ENCODE data around the gene ID2. TPM values are rescaled to one million over a fixed set of nuclear protein-coding genes. Genes with fewer than 3 reads are reported as not detected.

The ID2 gene
- total RNA-seq, 1 donor from 2014 or later = 310 TPM

DNA sequence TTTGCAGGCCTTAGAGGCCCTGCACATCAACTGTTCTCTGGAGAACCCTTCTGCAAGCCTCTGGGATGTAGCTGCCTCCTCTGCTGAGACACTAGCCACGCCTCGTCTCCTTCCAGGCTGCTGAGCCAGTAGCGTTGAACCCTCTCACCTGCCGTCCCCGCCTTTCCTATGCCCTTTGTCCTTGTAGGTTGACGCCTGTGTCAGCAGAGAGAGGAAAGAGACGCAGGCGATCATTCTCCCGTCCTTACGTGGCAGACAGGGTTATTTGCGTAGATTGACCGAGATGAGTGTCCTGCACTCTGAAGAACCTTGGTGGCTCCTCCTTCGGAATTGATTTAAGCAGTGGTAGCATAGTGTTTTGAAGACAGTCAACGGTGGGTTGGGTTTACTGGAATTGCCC, 27.8 kb downstream of the ID2 start:
- no peak overlapping the region for H3K27ac Mint-ChIP-seq
- H3K27me3 Mint-ChIP-seq = no peaks in the 10 kb centered on the region
- H3K9me3 Mint-ChIP-seq = peaks cover 16% of the 10 kb centered on the region
- no peaks in the 10 kb centered on the region for H3K36me3 Mint-ChIP-seq
- H3K4me1 Mint-ChIP-seq (ENCODE audit: unreplicated experiment) = peaks cover 21% of the 10 kb centered on the region
- DNase-seq (ENCODE audit: extremely low spot score, unreplicated experiment) = no peak
- no peak overlapping the region for H3K4me3 Mint-ChIP-seq
- TF ChIP-seq, protein P1, sequence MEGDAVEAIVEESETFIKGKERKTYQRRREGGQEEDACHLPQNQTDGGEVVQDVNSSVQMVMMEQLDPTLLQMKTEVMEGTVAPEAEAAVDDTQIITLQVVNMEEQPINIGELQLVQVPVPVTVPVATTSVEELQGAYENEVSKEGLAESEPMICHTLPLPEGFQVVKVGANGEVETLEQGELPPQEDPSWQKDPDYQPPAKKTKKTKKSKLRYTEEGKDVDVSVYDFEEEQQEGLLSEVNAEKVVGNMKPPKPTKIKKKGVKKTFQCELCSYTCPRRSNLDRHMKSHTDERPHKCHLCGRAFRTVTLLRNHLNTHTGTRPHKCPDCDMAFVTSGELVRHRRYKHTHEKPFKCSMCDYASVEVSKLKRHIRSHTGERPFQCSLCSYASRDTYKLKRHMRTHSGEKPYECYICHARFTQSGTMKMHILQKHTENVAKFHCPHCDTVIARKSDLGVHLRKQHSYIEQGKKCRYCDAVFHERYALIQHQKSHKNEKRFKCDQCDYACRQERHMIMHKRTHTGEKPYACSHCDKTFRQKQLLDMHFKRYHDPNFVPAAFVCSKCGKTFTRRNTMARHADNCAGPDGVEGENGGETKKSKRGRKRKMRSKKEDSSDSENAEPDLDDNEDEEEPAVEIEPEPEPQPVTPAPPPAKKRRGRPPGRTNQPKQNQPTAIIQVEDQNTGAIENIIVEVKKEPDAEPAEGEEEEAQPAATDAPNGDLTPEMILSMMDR (conservative IDR thresholded peaks at IDR 0.05) = no peak

DNA sequence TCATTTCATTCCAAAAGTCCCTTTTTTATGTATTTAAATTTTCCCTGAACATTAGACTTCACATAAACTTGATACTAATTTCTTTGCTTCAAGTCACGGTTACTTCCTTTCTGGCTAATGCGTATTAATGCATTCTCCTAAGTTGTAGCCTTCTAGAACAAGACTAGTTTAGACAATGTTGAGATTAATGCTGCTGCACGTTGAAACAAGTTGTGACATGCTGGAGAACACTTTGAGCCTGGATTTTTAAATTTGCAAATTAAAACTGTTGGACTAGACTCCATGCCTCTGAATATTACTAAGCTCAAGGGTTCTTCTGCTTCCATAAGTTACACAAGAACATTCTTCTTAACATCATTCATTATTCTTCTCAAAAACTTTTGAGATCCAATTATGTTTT, 29.1 kb downstream of the ID2 start:
- no peak for DNase-seq (ENCODE audit: extremely low spot score, unreplicated experiment)
- TF ChIP-seq, protein P1 (conservative IDR thresholded peaks at IDR 0.05) = no peak
- Mint-ChIP-seq H3K27ac (no peak overlapping the region), H3K36me3 (no peaks in the 10 kb centered on the region), H3K9me3 (peaks cover 21% of the 10 kb centered on the region), H3K4me1 (ENCODE audit: unreplicated experiment) (peaks cover 26% of the 10 kb centered on the region), H3K4me3 (no peak overlapping the region), H3K27me3 (no peaks in the 10 kb centered on the region)

DNA sequence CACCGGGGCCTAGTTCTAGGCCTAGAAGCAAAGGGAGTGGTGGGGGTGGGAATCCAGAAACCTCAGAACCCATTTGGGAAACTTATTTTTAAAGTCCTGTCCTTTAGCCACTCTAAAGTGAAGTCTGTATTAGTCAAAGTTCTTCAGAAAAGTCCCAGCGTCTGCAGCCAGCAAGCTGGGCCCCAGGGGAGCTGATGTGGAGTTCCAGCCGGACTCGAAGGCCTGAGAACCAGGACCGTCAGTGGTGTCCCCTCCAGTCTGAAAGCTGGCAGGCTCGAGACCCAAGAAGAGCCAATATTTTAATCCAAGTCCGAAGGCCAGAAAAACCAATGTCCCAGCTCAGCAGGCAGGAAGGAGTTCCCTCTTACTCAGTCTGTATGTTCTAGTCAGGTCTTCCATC, 32.4 kb downstream of the ID2 start:
- Mint-ChIP-seq H3K4me3 (no peak overlapping the region), H3K9me3 (peaks cover 13% of the 10 kb centered on the region)
- DNase-seq (ENCODE audit: extremely low spot score, unreplicated experiment) = no peak

DNA sequence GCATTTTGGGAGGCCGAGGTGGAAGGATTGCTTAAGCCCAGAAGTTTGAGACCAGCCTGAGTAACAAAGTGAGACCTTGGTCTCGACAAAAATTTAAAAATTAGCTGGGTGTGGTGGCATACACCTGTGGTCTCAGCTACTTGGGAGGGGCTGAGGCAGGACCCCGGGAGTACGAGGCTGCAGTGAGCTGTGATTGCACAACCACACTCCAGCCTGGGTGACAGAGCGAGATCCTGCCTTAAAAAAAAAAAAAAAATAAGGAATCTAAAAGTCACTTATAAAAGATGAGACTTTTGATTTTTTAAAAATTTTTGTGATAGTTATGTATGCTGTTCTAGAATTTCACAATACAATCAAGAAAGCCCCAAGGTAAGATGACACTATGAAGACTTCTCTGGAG, 33.1 kb downstream of the ID2 start:
- TF ChIP-seq, protein P1 (conservative IDR thresholded peaks at IDR 0.05) = no peak
- Mint-ChIP-seq H3K27ac (no peak overlapping the region), H3K4me1 (ENCODE audit: unreplicated experiment) (peaks cover 12% of the 10 kb centered on the region), H3K4me3 (no peak overlapping the region), H3K27me3 (no peaks in the 10 kb centered on the region), H3K36me3 (no peaks in the 10 kb centered on the region), H3K9me3 (peaks cover 13% of the 10 kb centered on the region)
- DNase-seq (ENCODE audit: extremely low spot score, unreplicated experiment) = no peak

More for the DNA sequence above, 32.4 kb downstream of the ID2 start:
- Mint-ChIP-seq H3K27ac (no peak overlapping the region), H3K36me3 (no peaks in the 10 kb centered on the region), H3K27me3 (no peaks in the 10 kb centered on the region), H3K4me1 (ENCODE audit: unreplicated experiment) (peaks cover 12% of the 10 kb centered on the region)
- TF ChIP-seq, protein P1 (conservative IDR thresholded peaks at IDR 0.05) = no peak

DNA sequence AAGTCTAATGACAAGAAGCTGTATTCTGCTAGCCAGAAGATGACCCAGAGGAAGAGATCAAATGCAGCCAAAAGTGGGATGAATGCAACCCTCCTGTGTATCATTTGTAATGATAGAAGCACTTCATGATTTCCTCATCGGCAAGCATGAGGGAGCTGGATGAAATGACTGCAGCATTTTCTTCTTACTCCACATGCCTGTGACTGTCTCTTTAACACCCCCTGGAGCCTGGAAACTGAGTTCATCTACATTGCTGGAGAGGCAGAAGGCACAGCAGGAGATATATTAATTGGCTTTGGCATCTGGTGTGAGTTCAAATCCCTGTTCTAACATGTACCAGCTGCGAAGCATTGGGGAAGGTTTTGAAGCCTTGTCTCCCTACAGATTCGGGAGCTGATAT, 37.7 kb downstream of the ID2 start:
- no peaks in the 10 kb centered on the region for H3K36me3 Mint-ChIP-seq
- TF ChIP-seq, protein P1 (conservative IDR thresholded peaks at IDR 0.05) = no peak

DNA sequence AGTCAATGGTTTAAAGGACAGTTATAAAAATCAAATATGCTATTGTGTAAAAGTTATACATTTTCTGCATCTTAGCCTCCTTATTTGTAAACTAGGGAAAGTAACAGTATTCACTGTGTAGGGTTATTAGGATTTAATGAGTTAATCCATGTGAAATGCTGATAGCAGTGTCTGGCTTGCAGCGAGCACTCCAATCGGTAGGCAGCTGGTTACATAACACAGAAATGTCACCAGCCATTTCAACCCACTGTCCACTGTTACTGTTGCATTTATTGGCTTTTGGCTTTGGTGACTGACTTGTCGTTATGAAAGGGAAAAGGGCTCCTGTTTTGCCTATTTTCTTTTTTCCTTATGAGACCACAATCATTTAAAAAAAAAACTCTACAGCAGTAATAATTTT, 38.9 kb downstream of the ID2 start:
- H3K36me3 Mint-ChIP-seq = no peaks in the 10 kb centered on the region
- H3K27ac Mint-ChIP-seq = no peak overlapping the region
- no peaks in the 10 kb centered on the region for H3K27me3 Mint-ChIP-seq
- peaks cover 5% of the 10 kb centered on the region for H3K9me3 Mint-ChIP-seq
- DNase-seq (ENCODE audit: extremely low spot score, unreplicated experiment) = no peak
- TF ChIP-seq, protein P1 (conservative IDR thresholded peaks at IDR 0.05) = no peak
- H3K4me3 Mint-ChIP-seq = no peak overlapping the region
- H3K4me1 Mint-ChIP-seq (ENCODE audit: unreplicated experiment) = peaks cover 2% of the 10 kb centered on the region

More for the DNA sequence above, 37.7 kb downstream of the ID2 start:
- Mint-ChIP-seq H3K27ac (no peak overlapping the region), H3K4me1 (ENCODE audit: unreplicated experiment) (peaks cover 5% of the 10 kb centered on the region), H3K9me3 (peaks cover 8% of the 10 kb centered on the region), H3K4me3 (no peak overlapping the region), H3K27me3 (no peaks in the 10 kb centered on the region)
- DNase-seq (ENCODE audit: extremely low spot score, unreplicated experiment) = no peak

Data from type B pancreatic cell (in vitro differentiated cells).